Stimulated activated memory B cell treated with anti-CD40 and anti-IgM and Interleukin-4, amounts not matched to agents 10 μg/mL and 1 μg/mL and 100 μg/mL, for 72 hours (primary cell): ENCODE results near the gene RHEB.

ENCODE experiments used
- ATAC-seq: fragments of 150-1000 bp; cut with Tn5 transposase; 2 replicates; pipeline ENCODE4 v1.10.0; 2021
- H3K27ac Mint-ChIP-seq: one replicate; pipeline ENCODE4 v1.8.0; 2022; ENCODE audit warnings: mild to moderate bottlenecking, mixed read lengths
- H3K27me3 Mint-ChIP-seq: one replicate; pipeline ENCODE4 v1.8.0; 2022; ENCODE audit warnings: mixed read lengths
- H3K36me3 Mint-ChIP-seq: one replicate; pipeline ENCODE4 v1.8.0; 2022; ENCODE audit warnings: mixed read lengths
- H3K4me1 Mint-ChIP-seq: one replicate; pipeline ENCODE4 v1.8.0; 2022; ENCODE audit warnings: mixed read lengths
- H3K4me3 Mint-ChIP-seq: one replicate; pipeline ENCODE4 v1.8.0; 2022; ENCODE audit warnings: mild to moderate bottlenecking, moderate library complexity, mixed read lengths
- H3K9me3 Mint-ChIP-seq: one replicate; pipeline ENCODE4 v1.8.0; 2022; ENCODE audit warnings: mixed read lengths

The RHEB gene

DNA sequence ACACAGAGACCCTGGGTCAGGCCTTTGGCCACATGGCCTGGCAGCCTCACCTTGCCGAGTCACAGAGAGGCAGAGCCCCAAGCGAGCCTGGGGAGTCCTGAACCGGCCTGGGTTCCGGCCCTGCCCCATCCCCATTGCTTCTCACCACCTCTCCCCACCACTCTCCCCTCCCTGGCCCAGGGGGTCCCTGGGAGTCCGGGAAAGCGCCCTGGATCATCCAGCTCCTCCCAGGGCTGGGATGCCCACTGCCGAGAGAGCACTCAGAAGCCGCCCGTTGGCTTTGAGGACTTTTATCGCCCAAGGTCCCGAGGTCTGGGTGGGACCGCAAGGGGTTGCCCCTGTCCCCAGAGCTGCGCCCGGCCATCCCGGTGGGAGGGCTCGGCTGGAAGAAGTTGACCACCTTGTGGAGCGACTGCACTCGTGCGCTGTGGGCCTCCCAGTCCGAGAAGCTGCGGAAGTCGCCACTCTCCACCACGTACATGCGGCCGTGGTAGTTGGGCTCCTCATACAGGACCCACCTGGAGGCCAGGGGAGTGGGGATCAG is 87.9 kb downstream of the RHEB start:
- Mint-ChIP-seq H3K36me3 (no peaks in the 10 kb centered on the region), H3K9me3 (no peaks in the 10 kb centered on the region), H3K4me3 (no peak overlapping the region), H3K27ac (no peak overlapping the region), H3K4me1 (peaks cover 24% of the 10 kb centered on the region), H3K27me3 (peaks cover 50% of the 10 kb centered on the region)
- no peak for ATAC-seq

DNA sequence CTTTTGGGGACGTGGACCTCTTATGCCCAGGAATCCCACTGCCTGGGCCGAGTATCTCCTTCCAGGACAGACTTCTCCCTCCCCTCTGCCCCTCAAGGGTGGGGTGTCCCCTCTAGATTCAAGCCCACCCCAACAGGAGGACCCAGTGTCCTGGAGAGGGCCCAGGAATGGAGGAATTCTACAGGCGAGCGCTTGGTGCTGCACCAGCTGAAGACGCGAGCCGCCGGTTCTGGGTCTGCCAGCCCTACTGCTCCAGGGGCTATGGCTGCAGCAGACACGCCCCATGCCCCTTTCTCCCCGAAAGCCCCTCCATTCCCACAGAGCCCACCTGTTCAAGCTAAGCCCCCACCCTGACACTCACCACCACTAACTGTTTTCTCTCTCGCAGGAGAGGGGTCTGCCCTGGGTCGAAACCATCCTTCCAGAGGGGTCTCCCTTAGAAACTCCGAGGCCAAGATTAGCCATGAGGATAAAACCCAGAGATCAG is 88.4 kb downstream of the RHEB start:
- no peak for ATAC-seq
- no peak overlapping the region for H3K27ac Mint-ChIP-seq
- H3K4me3 Mint-ChIP-seq = no peak overlapping the region
- no peaks in the 10 kb centered on the region for H3K36me3 Mint-ChIP-seq
- peaks cover 50% of the 10 kb centered on the region for H3K27me3 Mint-ChIP-seq
- peaks cover 24% of the 10 kb centered on the region for H3K4me1 Mint-ChIP-seq
- no peaks in the 10 kb centered on the region for H3K9me3 Mint-ChIP-seq

DNA sequence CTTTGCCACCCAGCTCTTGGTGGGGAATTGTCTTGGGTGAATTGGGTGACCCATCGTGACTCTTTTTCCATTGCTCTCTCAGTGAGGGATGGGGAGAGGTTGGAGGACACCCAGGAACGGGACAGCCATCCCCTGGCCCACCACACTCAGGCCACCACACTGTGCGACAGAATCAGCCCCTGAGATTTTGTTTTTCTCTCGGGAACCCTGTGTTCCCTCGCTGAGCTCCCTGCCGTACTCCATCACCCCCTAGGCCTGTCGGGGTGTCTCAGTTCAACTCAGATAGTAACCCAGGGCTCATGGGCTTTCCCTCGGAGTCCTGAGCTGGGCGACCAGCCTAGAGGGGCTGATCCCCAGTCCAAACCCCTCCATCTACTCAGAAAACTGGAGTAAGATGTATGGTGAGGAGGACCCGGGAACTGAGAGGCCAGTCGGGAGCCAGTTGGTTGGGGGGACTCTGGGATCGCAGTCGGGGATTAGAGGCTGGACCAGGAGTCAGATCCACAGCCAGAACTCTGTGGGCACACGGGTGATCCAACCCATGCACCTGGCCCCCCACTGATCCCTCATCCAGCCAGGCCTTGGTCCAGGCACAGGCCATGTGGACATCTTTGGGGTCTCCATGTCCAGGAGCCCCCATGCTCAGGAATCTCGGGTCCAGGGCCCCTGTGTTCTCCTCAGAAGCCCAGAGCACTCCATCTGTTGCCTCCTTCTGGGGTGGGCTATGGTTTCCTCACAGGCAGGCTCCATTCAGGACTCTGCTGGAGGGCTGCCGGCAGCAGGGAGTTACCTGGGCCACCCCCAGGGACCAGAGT is 89.1 kb downstream of the RHEB start:
- Mint-ChIP-seq H3K4me3 (no peak overlapping the region), H3K27ac (no peak overlapping the region)

DNA sequence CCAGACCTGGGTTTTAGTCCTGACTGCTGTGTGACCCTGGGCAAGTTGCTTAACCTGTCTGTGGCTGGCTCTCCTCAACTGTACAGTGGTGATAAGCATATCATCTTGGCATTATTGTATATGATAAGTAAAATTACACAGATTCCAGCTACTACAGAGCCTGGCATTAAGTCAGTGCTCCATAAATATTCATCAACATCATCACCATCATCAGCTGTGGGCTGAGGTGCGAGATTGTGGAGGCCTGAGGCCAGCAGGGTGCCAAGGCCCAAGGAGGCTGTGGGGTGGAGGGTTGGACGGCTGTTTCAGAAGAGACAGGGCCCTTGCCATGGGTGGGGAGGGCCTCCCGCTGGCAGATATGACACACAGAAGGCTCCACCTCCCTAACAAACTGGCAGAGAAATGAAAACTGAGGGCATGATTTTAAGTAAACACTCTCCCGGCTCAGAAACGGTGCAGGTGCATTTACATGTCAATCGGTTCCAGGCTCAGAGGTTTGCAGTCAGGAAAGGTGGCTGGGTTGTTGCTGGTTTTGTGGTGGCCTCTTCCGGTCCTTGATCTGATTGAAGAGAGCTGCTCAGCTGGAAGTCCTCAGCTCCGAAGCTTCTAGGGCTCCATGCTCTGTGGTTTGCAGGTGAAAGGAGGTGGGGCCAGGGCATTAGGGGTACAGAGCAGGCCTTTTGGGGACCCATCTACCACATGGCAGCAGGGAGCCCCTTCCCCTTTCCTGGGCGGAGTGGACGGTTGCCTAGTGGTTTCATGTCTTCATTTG is 89.9 kb downstream of the RHEB start:
- ATAC-seq = no peak
- H3K27ac Mint-ChIP-seq = no peak overlapping the region
- no peak overlapping the region for H3K4me3 Mint-ChIP-seq

More for the DNA sequence above, 89.1 kb downstream of the RHEB start:
- peaks cover 24% of the 10 kb centered on the region for H3K4me1 Mint-ChIP-seq
- no peak for ATAC-seq
- no peaks in the 10 kb centered on the region for H3K9me3 Mint-ChIP-seq
- peaks cover 50% of the 10 kb centered on the region for H3K27me3 Mint-ChIP-seq
- H3K36me3 Mint-ChIP-seq = no peaks in the 10 kb centered on the region

DNA sequence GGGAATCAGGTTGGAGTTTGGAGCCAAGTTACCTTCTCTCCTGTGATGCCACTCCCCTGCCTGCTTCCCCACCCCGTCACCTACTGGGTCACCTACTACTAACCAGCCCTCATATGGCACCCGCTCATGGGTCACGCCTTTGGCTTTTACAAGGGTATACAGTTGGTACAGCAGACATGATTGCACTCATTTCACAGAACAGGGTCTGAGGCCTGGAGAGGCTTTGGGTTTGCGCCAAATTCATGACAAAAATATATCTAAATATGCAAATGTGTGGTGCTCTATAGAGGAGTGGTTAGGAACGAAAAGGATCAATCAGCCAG is 90.5 kb downstream of the RHEB start:
- no peak overlapping the region for H3K4me3 Mint-ChIP-seq
- peaks cover 24% of the 10 kb centered on the region for H3K4me1 Mint-ChIP-seq
- peaks cover 50% of the 10 kb centered on the region for H3K27me3 Mint-ChIP-seq
- H3K9me3 Mint-ChIP-seq = no peaks in the 10 kb centered on the region
- H3K36me3 Mint-ChIP-seq = no peaks in the 10 kb centered on the region
- ATAC-seq = no peak
- no peak overlapping the region for H3K27ac Mint-ChIP-seq

More for the DNA sequence above, 89.9 kb downstream of the RHEB start:
- H3K27me3 Mint-ChIP-seq = peaks cover 50% of the 10 kb centered on the region
- H3K9me3 Mint-ChIP-seq = no peaks in the 10 kb centered on the region
- no peaks in the 10 kb centered on the region for H3K36me3 Mint-ChIP-seq
- peaks cover 24% of the 10 kb centered on the region for H3K4me1 Mint-ChIP-seq

DNA sequence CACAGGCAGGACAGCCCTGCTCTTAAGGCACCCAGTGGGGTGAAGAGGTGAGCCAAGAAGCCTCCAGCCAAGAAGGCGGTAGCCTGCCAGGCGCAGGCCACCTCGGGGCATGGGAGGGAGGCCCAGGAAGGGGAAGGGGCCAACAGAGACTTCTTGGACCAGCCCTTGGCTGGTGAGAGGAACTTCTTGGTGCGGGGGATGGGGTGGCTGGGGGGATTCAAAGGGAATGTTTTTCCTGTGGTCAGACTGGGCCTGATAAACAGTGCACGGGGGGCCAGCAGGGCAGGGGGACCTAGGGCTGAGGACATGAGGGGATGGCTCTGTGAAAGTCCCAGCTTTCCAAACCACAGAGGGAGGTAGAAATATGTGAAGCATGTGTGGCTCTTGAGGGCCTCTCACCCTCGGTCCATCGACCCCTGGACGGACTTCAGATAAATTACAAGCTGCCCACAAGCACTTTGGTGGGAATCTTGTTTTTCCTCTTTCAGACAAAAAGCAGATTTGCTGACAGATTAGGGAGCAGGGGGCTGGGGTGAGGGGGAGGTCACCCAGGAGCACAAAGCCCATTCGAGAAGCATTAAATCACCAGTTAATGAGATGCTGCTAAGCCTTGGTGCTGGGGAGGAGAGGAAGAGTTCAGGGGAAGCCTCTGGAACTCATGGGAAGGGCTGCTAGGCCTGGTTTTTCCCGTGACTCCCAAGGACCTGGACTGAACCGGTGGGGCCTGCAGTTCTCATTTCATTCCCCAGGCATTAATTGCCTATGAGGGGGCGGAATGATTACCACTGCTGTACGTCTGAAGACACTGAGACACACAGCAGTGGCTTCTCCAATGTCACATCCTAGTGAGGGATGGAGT is 91.1 kb downstream of the RHEB start:
- peaks cover 24% of the 10 kb centered on the region for H3K4me1 Mint-ChIP-seq
- no peak overlapping the region for H3K4me3 Mint-ChIP-seq

DNA sequence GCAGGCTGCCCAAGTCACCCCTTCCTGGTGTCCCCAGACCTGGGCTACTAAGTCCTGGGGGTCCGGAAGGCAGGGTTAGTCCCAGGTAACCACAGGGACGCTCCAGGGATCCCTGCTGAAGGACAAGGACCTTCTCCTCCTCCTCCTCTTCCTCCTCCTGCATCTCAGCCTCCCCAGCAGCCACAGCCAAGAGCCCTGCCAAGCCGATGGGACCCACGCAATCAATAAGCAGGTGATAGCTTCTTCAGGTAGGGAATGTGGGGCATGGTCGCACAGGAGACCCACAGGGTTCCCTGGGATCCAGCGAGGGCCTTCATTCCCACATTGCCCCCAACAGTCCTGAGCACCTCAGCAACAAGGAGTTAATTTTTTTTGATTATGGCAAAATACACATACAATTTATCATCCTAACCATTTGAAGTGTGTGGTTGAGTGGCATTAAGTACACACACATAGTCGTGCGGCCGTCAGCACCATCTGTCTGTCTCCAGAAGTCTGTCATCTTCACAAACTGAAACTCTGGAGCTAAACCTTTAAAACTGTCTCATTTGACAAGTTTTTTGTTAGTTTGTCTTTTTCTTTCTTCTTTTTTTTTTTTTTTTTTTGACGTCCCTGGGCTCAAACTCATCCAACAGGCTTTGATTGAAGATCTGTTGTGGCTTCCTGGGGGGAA is 91.9 kb downstream of the RHEB start:
- Mint-ChIP-seq H3K27ac (no peak overlapping the region), H3K36me3 (no peaks in the 10 kb centered on the region), H3K27me3 (peaks cover 55% of the 10 kb centered on the region), H3K4me1 (peaks cover 19% of the 10 kb centered on the region), H3K9me3 (no peaks in the 10 kb centered on the region), H3K4me3 (no peak overlapping the region)
- no peak for ATAC-seq

More for the DNA sequence above, 91.1 kb downstream of the RHEB start:
- Mint-ChIP-seq H3K9me3 (no peaks in the 10 kb centered on the region), H3K27me3 (peaks cover 52% of the 10 kb centered on the region), H3K36me3 (no peaks in the 10 kb centered on the region), H3K27ac (no peak overlapping the region)
- ATAC-seq = no peak

DNA sequence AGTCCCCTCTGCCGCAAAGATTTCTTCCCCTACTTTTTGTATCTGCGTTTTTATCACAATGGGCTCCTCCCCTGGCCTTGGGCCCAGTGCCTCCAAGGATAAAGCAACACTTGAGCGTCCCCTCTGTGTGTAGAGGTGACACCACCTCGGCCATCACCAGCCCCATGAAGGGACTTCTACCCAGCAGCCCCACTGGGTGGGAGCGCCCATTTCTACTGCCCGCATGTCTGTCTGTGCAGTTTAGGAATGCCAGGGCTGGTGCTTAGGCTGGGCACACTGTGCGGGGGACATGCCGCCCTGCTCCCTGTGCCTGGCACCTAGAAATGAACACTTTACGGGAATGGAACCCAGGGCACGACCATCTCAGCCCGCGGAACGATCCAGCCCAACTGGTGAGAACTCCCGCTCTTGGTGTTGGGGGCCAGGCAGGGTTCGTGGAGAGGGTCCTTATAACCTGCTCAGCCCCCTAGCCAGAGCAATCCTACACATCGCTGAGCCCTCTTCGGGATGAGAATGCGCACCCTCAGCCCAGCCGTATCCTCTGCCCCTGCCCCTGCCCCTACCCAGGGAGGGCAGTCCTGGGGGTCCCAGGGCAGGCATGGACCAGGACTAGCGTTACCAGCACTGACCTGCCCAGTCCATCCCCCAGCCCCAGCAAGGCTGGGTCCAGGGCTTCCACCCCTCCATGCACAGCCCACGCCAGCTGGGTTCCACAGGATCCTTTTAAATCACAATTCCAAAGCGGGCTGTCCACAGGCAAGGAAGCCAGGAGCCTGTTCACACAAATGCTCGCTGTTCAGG is 92.6 kb downstream of the RHEB start:
- Mint-ChIP-seq H3K4me3 (no peak overlapping the region), H3K9me3 (peaks cover 3% of the 10 kb centered on the region), H3K27me3 (peaks cover 58% of the 10 kb centered on the region), H3K4me1 (peaks cover 16% of the 10 kb centered on the region), H3K36me3 (no peaks in the 10 kb centered on the region), H3K27ac (no peak overlapping the region)
- no peak for ATAC-seq

DNA sequence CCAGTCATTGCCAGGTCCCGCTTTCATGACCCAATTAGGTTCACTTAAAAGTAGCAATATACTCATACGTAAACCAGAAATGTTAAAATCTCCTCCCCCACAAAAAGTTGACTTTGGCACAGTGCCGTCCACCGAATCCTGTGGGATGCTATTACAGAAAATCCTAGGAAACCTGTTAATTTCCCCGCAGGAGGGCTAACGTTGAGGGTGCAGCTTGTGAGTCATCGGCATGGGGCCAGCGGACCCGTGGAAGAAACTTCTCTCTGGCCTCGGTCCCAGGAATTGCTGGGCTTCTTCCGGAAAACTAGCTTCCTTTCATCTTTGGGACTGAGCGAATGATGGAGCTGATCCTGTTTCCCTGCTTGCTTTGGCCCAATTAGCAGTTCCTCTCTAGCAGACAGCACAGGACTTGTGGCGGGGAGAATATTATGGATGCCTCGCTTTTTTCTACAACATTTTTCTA is 93.2 kb downstream of the RHEB start:
- peaks cover 16% of the 10 kb centered on the region for H3K4me1 Mint-ChIP-seq
- no peak for ATAC-seq
- no peak overlapping the region for H3K4me3 Mint-ChIP-seq
- no peaks in the 10 kb centered on the region for H3K36me3 Mint-ChIP-seq
- no peak overlapping the region for H3K27ac Mint-ChIP-seq
- H3K9me3 Mint-ChIP-seq = peaks cover 9% of the 10 kb centered on the region
- H3K27me3 Mint-ChIP-seq = peaks cover 64% of the 10 kb centered on the region

DNA sequence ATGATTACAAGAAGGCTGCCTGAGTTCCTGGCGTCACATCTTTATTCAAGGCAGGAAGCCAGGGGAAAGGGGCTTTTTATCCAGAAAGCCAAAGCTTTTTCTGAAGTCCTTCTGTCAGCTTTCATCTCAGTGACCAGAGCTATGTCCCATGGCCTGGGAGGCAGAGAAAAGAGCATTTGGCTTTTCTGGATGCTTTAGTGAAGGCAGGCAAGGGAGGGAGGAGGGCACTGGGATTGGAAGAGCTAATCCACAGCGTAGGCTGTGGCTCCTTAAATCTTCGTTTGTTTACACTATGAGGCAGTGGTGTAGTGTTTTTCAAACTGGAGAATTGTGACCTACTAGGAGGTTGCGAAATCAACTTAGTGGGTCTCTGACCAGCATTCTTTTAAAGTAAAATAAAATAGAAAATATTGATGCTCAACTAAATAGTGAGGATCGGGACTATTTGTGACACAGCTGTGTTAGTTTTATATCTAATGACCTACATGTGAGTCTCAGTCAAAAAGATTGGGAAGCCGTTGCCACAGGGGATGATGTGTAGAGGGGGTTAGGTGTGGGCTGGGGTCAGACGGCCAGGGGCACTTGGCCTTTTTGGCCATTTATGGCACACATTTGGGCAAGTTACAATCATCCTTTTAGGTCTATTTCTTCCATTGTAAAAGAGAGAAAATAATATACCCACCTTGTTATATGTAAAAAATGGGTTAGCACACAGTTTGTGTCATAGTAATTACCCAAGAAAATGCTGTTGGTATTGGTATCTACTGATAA is 93.8 kb downstream of the RHEB start:
- Mint-ChIP-seq H3K36me3 (no peaks in the 10 kb centered on the region), H3K4me3 (no peak overlapping the region), H3K9me3 (peaks cover 10% of the 10 kb centered on the region), H3K27me3 (peaks cover 70% of the 10 kb centered on the region), H3K4me1 (peaks cover 16% of the 10 kb centered on the region), H3K27ac (no peak overlapping the region)
- no peak for ATAC-seq

DNA sequence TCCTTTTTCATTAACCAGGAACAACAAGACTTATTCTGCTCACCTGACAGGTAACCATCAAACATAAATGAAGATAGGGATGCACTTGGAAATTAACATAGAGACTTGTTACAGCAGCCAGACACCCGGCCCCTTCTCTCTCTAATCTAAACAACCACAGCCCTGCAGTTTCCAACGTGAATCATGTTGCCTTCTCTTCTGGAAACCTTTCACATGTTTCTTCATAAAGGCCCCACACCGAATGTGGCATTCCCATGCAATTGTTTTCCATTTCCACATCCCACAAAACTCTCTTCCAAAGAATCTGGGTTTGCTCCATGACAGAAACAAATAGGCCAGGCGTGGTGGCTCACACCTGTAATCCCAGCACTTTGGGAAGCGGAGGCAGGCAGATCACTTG is 94.9 kb downstream of the RHEB start:
- Mint-ChIP-seq H3K4me1 (peaks cover 11% of the 10 kb centered on the region), H3K27me3 (peaks cover 70% of the 10 kb centered on the region), H3K9me3 (peaks cover 14% of the 10 kb centered on the region), H3K36me3 (no peaks in the 10 kb centered on the region), H3K4me3 (no peak overlapping the region), H3K27ac (no peak overlapping the region)
- ATAC-seq = no peak

DNA sequence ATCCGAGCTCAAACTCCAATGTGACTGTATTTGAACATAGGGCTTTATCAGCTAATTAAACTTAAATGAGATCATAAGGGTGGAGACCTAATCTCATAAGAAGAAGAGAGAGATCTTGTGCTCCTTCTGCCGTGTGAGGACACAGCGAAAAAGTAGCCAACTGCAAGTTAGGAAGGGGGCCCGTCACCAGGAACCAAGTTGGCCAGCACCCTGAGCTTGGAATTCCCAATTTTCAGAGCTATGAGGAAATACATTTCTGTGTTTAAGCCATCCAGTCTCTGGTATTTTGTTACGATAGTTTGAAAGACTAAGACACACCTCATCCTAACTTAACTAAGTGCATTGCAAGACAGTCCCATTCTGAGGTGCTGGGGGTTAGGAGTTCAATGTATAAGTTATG is 95.8 kb downstream of the RHEB start:
- Mint-ChIP-seq H3K27me3 (peaks cover 67% of the 10 kb centered on the region), H3K27ac (no peak overlapping the region), H3K4me1 (peaks cover 6% of the 10 kb centered on the region), H3K36me3 (no peaks in the 10 kb centered on the region), H3K9me3 (peaks cover 14% of the 10 kb centered on the region), H3K4me3 (no peak overlapping the region)
- ATAC-seq = no peak

DNA sequence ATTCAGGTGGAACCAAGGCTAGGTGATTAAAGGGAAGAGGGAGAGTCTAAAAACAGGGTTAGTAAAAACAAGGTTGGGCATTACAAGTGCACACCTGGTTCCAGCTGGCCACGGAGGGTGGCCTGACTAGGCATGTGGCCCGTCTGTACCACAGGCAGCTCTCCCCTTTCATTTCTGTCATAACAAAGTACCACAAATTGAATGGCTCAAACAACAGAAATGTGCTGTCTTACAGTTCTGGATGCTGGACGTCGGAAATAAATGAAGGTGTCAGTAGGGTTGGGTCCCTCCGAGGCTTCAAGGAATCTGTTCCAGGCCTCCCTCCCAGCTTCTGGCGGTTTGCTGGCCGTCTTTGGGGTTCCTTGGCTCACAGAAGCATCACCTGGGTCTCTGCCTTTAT is 96.5 kb downstream of the RHEB start:
- Mint-ChIP-seq H3K4me1 (peaks cover 3% of the 10 kb centered on the region), H3K27me3 (peaks cover 61% of the 10 kb centered on the region), H3K36me3 (peaks cover 2% of the 10 kb centered on the region), H3K9me3 (peaks cover 16% of the 10 kb centered on the region), H3K27ac (no peak overlapping the region), H3K4me3 (no peak overlapping the region)
- no peak for ATAC-seq
